ENCODE results near the gene ARHGAP40.

ARHGAP40 gene

GRCh38 chr20:38599410-38599882, 2.2 kb upstream of the ARHGAP40 start:
- peak overlapping the region; percentile 49 for H2AK5ac ChIP-seq (ENCODE audit: low read depth, low read length)
- H3K4me3 ChIP-seq (ENCODE audit: low read length in 2 of 2) = no peak overlapping the region
- H3K9me3 ChIP-seq (replicated peaks in 1 of 2; ENCODE audit: control insufficient read depth in 2 of 2, insufficient read depth in 1 of 2, low read depth in 1 of 2, low read length in 2 of 2) = no peaks in the 10 kb centered on the region
- no peak for DNase-seq (ENCODE audit: low spot score)
- no peaks in the 10 kb centered on the region for H3K79me1 ChIP-seq (ENCODE audit: low read depth, low read length)
- WGBS, 2 donors (ENCODE audit: extremely low coverage in 2 of 2, insufficient read length in 2 of 2, insufficient replicate concordance in 1 of 2) = no CpG with 5 or more reads among the region's 9 CpGs
- peak overlapping the region; percentile 6 for H3K14ac ChIP-seq (ENCODE audit: low read length)
- no peak overlapping the region for H2AFZ ChIP-seq (ENCODE audit: low read length)
- H3K36me3 ChIP-seq (replicated peaks in 1 of 2; ENCODE audit: control insufficient read depth in 2 of 2, insufficient read depth in 2 of 2, low read length in 2 of 2) = no peaks in the 10 kb centered on the region
- H2BK15ac ChIP-seq (ENCODE audit: low read length) = peak overlapping the region; percentile 15
- H4K8ac ChIP-seq (ENCODE audit: low read depth, low read length) = no peak overlapping the region
- H3K4me2 ChIP-seq (ENCODE audit: insufficient read depth, low read length, poor library complexity, severe bottlenecking) = no peak overlapping the region
- H2BK5ac ChIP-seq (ENCODE audit: low read length) = no peak overlapping the region
- peak overlapping the region; percentile 8 for H3K18ac ChIP-seq (ENCODE audit: low read length)
- peaks cover 0 to 59% (median 20%) of the 10 kb centered on the region in 3 experiments for H3K27me3 ChIP-seq (ENCODE audit: control insufficient read depth in 3 of 3, insufficient read depth in 3 of 3, low read depth in 1 of 3, low read length in 3 of 3)
- peaks cover 0 to 11% of the 10 kb centered on the region in 2 donors for H3K4me1 ChIP-seq (ENCODE audit: control insufficient read depth in 2 of 2, insufficient read depth in 1 of 2, low read depth in 1 of 2, low read length in 2 of 2)
- H3K27ac ChIP-seq (replicated peaks; ENCODE audit: low read length) = no peak overlapping the region
- H2BK120ac ChIP-seq (ENCODE audit: low read depth, low read length) = no peak overlapping the region
- no peak overlapping the region for H3K23ac ChIP-seq (ENCODE audit: low read depth, low read length, poor library complexity)
- H3K4ac ChIP-seq (ENCODE audit: low read length) = no peak overlapping the region
- H4K91ac ChIP-seq (ENCODE audit: low read depth, low read length, poor library complexity) = no peak overlapping the region
- peak overlapping the region; percentile 43 for H2BK12ac ChIP-seq (ENCODE audit: low read length)
- H3K9ac ChIP-seq (ENCODE audit: low read depth, low read length, poor library complexity) = no peak overlapping the region

DNA sequence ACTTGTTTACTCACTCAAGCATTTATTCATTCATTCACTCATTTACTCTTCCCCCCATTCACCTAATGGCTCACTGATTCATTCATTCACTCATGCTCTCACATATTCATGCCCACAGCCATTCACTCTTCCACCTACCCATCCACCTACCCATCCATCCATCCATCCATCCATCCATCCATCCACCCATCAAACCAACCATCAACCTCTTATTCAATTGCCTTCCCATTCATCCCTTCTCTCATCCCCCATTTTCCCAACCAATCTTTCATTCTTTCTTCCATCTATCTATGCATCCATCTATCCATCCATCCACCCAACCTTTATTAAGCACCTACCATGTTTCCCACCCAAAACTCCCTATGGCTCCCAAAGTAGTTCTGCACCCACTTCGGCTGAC, 1.6 kb upstream of the ARHGAP40 start:
- H3K36me3 ChIP-seq (replicated peaks in 1 of 2; ENCODE audit: control insufficient read depth in 2 of 2, insufficient read depth in 2 of 2, low read length in 2 of 2) = no peaks in the 10 kb centered on the region
- no peaks in the 10 kb centered on the region for H3K79me1 ChIP-seq (ENCODE audit: low read depth, low read length)
- peaks cover 0 to 12% of the 10 kb centered on the region in 2 donors for H3K4me1 ChIP-seq (ENCODE audit: control insufficient read depth in 2 of 2, insufficient read depth in 1 of 2, low read depth in 1 of 2, low read length in 2 of 2)
- no peak overlapping the region for H2AK5ac ChIP-seq (ENCODE audit: low read depth, low read length)
- no peak overlapping the region for H2BK15ac ChIP-seq (ENCODE audit: low read length)
- H2BK12ac ChIP-seq (ENCODE audit: low read length) = no peak overlapping the region
- H2BK5ac ChIP-seq (ENCODE audit: low read length) = no peak overlapping the region
- H3K27me3 ChIP-seq (ENCODE audit: control insufficient read depth in 3 of 3, insufficient read depth in 3 of 3, low read depth in 1 of 3, low read length in 3 of 3) = peaks cover 0 to 61% (median 20%) of the 10 kb centered on the region in 3 experiments
- no CpG with 5 or more reads among the region's 1 CpG for WGBS, 2 donors (ENCODE audit: extremely low coverage in 2 of 2, insufficient read length in 2 of 2, insufficient replicate concordance in 1 of 2)
- no peak overlapping the region for H3K4me3 ChIP-seq (ENCODE audit: low read length in 2 of 2)
- H3K4me2 ChIP-seq (ENCODE audit: insufficient read depth, low read length, poor library complexity, severe bottlenecking) = no peak overlapping the region
- H3K23ac ChIP-seq (ENCODE audit: low read depth, low read length, poor library complexity) = no peak overlapping the region
- no peak overlapping the region for H3K27ac ChIP-seq (replicated peaks; ENCODE audit: low read length)
- H3K9me3 ChIP-seq (replicated peaks in 1 of 2; ENCODE audit: control insufficient read depth in 2 of 2, insufficient read depth in 1 of 2, low read depth in 1 of 2, low read length in 2 of 2) = no peaks in the 10 kb centered on the region
- no peak overlapping the region for H2AFZ ChIP-seq (ENCODE audit: low read length)
- no peak overlapping the region for H3K9ac ChIP-seq (ENCODE audit: low read depth, low read length, poor library complexity)
- no peak overlapping the region for H4K91ac ChIP-seq (ENCODE audit: low read depth, low read length, poor library complexity)
- H4K8ac ChIP-seq (ENCODE audit: low read depth, low read length) = no peak overlapping the region
- no peak overlapping the region for H2BK120ac ChIP-seq (ENCODE audit: low read depth, low read length)
- no peak for DNase-seq (ENCODE audit: low spot score)
- no peak overlapping the region for H3K4ac ChIP-seq (ENCODE audit: low read length)
- no peak overlapping the region for H3K14ac ChIP-seq (ENCODE audit: low read length)
- H3K18ac ChIP-seq (ENCODE audit: low read length) = no peak overlapping the region

- Histone ChIP-seq H2BK12ac (ENCODE audit: low read length) (no peak overlapping the region), H3K23ac (ENCODE audit: low read depth, low read length, poor library complexity) (no peak overlapping the region), H3K36me3 (replicated peaks in 1 of 2; ENCODE audit: control insufficient read depth in 2 of 2, insufficient read depth in 2 of 2, low read length in 2 of 2) (no peaks in the 10 kb centered on the region), H2AFZ (ENCODE audit: low read length) (no peak overlapping the region), H3K4me2 (ENCODE audit: insufficient read depth, low read length, poor library complexity, severe bottlenecking) (no peak overlapping the region), H3K79me1 (ENCODE audit: low read depth, low read length) (no peaks in the 10 kb centered on the region), H2BK5ac (ENCODE audit: low read length) (no peak overlapping the region), H4K8ac (ENCODE audit: low read depth, low read length) (no peak overlapping the region), H4K91ac (ENCODE audit: low read depth, low read length, poor library complexity) (no peak overlapping the region), H3K14ac (ENCODE audit: low read length) (no peak overlapping the region), H3K27ac (replicated peaks; ENCODE audit: low read length) (no peak overlapping the region), H3K4ac (ENCODE audit: low read length) (no peak overlapping the region), H2BK15ac (ENCODE audit: low read length) (no peak overlapping the region), H3K27me3 (ENCODE audit: control insufficient read depth in 3 of 3, insufficient read depth in 3 of 3, low read depth in 1 of 3, low read length in 3 of 3) (peaks cover 0 to 62% (median 20%) of the 10 kb centered on the region in 3 experiments), H3K9me3 (replicated peaks in 1 of 2; ENCODE audit: control insufficient read depth in 2 of 2, insufficient read depth in 1 of 2, low read depth in 1 of 2, low read length in 2 of 2) (no peaks in the 10 kb centered on the region), H2AK5ac (ENCODE audit: low read depth, low read length) (no peak overlapping the region), H3K4me3 (ENCODE audit: low read length in 2 of 2) (no peak overlapping the region), H3K4me1 (ENCODE audit: control insufficient read depth in 2 of 2, insufficient read depth in 1 of 2, low read depth in 1 of 2, low read length in 2 of 2) (peaks cover 0 to 14% of the 10 kb centered on the region in 2 donors), H3K18ac (ENCODE audit: low read length) (no peak overlapping the region), H3K9ac (ENCODE audit: low read depth, low read length, poor library complexity) (no peak overlapping the region), H2BK120ac (ENCODE audit: low read depth, low read length) (no peak overlapping the region)
- WGBS, 2 donors (ENCODE audit: extremely low coverage in 2 of 2, insufficient read length in 2 of 2, insufficient replicate concordance in 1 of 2) = no CpG with 5 or more reads among the region's 5 CpGs
- DNase-seq (ENCODE audit: low spot score) = no peak
These were observed 574 bp downstream of the ARHGAP40 start for GRCh38 chr20:38602185-38602581.

DNA sequence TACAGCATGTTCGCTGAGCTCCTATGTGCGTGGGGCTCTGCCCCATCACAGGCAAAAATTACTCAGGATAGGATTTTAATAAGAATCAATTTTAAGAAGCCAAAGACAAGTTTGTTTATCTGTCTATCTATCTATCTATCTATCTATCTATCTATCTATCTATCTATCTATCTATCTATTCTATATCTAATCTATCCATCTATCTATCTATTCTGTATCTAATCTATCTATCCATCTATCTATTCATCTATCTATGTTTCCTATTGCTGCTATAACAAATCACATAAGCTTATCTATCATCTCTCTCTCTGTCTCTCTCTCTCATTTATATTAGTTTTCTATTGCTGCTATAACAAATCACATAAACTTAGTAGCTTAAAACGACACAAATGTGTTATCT, 1.7 kb downstream of the ARHGAP40 start:
- no peak overlapping the region for H2BK5ac ChIP-seq (ENCODE audit: low read length)
- H3K4ac ChIP-seq (ENCODE audit: low read length) = no peak overlapping the region
- H3K9ac ChIP-seq (ENCODE audit: low read depth, low read length, poor library complexity) = no peak overlapping the region
- H3K14ac ChIP-seq (ENCODE audit: low read length) = no peak overlapping the region
- no peaks in the 10 kb centered on the region for H3K9me3 ChIP-seq (replicated peaks in 1 of 2; ENCODE audit: control insufficient read depth in 2 of 2, insufficient read depth in 1 of 2, low read depth in 1 of 2, low read length in 2 of 2)
- no peaks in the 10 kb centered on the region for H3K79me1 ChIP-seq (ENCODE audit: low read depth, low read length)
- H2AK5ac ChIP-seq (ENCODE audit: low read depth, low read length) = no peak overlapping the region
- no peak overlapping the region for H3K4me2 ChIP-seq (ENCODE audit: insufficient read depth, low read length, poor library complexity, severe bottlenecking)
- no peak overlapping the region for H2BK120ac ChIP-seq (ENCODE audit: low read depth, low read length)
- no peaks in the 10 kb centered on the region for H3K36me3 ChIP-seq (replicated peaks in 1 of 2; ENCODE audit: control insufficient read depth in 2 of 2, insufficient read depth in 2 of 2, low read length in 2 of 2)
- no peak overlapping the region for H2AFZ ChIP-seq (ENCODE audit: low read length)
- no peak overlapping the region for H3K23ac ChIP-seq (ENCODE audit: low read depth, low read length, poor library complexity)
- no peak for DNase-seq (ENCODE audit: low spot score)
- H3K27ac ChIP-seq (replicated peaks; ENCODE audit: low read length) = no peak overlapping the region
- no CpG with 5 or more reads among the region's 3 CpGs for WGBS, 2 donors (ENCODE audit: extremely low coverage in 2 of 2, insufficient read length in 2 of 2, insufficient replicate concordance in 1 of 2)
- H3K4me1 ChIP-seq (ENCODE audit: control insufficient read depth in 2 of 2, insufficient read depth in 1 of 2, low read depth in 1 of 2, low read length in 2 of 2) = peaks cover 0 to 14% of the 10 kb centered on the region in 2 donors
- no peak overlapping the region for H3K18ac ChIP-seq (ENCODE audit: low read length)
- H2BK15ac ChIP-seq (ENCODE audit: low read length) = no peak overlapping the region
- H3K4me3 ChIP-seq (ENCODE audit: low read length in 2 of 2) = no peak overlapping the region
- peaks cover 0 to 68% (median 20%) of the 10 kb centered on the region in 3 experiments for H3K27me3 ChIP-seq (ENCODE audit: control insufficient read depth in 3 of 3, insufficient read depth in 3 of 3, low read depth in 1 of 3, low read length in 3 of 3)
- peak overlapping the region; percentile 25 for H2BK12ac ChIP-seq (ENCODE audit: low read length)
- no peak overlapping the region for H4K8ac ChIP-seq (ENCODE audit: low read depth, low read length)
- no peak overlapping the region for H4K91ac ChIP-seq (ENCODE audit: low read depth, low read length, poor library complexity)

Measured in neuronal stem cell (in vitro differentiated cells).